ENCODE results near the gene SLC38A3.

DNA sequence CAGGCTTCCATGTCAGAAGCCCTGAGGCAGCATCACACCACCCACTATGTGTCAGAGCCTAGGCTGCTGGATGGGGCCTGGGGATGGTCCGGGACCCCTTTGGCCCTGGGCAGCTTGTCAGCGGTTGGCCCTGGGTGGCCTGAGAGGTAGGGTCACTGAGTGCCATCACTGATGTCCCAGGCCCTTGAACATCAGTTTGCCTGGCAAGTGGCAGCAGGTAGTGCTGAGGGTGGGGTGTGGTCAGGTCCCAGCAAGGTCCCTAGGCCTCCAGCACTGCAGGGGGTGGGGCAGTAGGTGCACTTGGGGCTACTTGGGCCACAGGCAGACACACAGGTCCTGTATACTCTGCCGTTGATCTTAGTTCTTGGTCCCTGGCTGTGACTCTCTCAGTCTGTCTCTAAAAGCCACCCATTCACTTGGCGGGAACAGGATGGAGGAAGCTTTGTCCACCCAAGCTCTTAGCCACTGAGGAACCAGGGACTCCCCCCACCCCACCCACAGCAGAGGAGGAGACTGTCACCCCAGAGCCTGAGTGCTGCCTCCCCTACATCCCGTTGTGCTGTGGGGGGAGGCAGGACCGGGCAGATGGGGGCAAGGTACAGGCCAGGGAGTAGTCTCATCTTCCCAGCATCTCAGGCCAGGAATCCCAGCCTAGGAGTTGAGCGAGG is 36.8 kb downstream of the SLC38A3 start:
- TF ChIP-seq, protein P1, sequence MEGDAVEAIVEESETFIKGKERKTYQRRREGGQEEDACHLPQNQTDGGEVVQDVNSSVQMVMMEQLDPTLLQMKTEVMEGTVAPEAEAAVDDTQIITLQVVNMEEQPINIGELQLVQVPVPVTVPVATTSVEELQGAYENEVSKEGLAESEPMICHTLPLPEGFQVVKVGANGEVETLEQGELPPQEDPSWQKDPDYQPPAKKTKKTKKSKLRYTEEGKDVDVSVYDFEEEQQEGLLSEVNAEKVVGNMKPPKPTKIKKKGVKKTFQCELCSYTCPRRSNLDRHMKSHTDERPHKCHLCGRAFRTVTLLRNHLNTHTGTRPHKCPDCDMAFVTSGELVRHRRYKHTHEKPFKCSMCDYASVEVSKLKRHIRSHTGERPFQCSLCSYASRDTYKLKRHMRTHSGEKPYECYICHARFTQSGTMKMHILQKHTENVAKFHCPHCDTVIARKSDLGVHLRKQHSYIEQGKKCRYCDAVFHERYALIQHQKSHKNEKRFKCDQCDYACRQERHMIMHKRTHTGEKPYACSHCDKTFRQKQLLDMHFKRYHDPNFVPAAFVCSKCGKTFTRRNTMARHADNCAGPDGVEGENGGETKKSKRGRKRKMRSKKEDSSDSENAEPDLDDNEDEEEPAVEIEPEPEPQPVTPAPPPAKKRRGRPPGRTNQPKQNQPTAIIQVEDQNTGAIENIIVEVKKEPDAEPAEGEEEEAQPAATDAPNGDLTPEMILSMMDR (IDR thresholded peaks at IDR 0.05) = no peak
- TF ChIP-seq POLR2A (IDR thresholded peaks at IDR 0.05) = no peak

Data from uterus (tissue), 2 donors.